CD4-positive, alpha-beta T cell treated with Interleukin-21 for 1 hour (primary cell): Measurements from ENCODE around the gene MRTFA.
"Not testable (repeated sequence)": the region's sequence is repeated elsewhere in the genome, so short reads cannot be mapped to it uniquely, and the experiment has no call there.

Experiments used
- DNase-seq: peaks from one replicate; pipeline ENCODE4 v3.0.0-alpha.2; 2020

MRTFA gene

DNA sequence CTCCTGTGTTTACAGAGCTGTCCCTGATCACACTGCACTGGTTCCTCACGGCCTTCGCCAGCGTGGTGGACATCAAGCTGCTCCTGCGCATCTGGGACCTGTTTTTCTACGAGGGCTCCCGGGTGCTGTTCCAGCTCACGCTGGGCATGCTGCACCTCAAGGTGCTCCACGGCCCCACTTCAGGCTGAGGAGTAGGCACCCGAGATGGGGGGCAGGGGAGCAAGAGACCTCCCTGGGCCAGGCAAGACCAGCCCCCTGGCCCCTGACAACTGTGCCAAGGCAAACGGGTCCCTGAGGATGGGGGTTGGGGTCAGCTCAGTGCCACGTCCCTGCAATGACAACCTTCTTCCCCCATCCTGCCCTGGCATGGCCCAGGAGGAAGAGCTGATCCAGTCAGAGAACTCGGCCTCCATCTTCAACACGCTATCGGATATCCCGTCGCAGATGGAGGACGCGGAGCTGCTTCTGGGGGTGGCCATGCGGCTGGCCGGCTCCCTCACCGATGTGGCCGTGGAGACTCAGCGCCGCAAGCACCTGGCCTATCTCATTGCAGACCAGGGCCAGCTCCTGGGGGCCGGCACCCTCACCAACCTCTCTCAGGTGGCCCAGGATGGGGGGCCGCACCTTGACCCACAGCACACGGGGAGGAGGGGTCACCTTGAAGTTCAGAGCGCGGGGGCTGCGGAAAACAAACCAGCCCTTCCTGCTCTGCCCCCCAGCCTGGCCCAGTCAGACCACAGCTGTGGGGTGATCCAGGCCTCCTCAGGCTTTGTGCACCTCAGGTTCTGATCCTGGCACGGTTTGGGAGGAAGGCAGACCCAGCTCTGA lies 230.2 kb downstream of the MRTFA start:
- DNase-seq: no peak

DNA sequence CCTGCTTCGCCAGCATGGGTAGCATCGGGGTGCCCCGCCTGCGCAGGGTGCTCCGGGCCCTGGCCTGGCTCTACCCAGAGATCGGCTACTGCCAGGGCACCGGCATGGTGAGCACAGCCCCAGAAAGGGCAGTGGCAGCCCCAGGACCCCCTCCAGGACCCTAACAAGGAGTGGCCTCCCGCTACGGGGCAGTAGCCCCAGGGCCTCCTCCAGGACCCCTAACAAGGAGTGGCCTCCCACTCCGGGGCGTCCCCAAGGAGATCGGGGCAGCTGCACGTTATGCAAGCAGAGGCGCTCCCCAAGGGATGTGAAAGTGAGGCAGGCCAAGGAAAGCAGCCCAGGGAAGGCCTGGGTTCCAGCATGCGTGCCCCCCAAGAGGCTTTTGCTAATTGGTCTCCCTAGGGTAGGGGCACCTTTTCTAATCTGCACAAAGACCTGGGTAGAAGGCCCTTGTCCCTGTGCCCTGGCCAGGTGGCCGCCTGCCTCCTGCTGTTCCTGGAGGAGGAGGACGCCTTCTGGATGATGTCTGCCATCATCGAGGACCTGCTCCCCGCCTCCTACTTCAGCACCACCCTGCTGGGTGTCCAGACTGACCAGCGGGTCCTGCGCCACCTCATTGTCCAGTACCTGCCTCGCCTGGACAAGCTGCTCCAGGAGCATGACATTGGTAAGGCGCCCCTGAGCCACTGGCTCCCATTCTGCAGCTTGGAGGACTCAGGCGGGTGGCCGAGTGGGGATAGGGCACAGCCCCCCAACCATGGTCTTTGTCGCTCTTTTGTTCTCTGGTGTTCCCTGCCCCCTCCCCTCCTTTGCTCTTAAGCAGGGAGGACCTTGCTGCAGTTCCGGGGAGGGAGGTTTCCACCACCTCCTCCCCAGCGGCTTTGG lies 231.1 kb downstream of the MRTFA start:
- DNase-seq: no peak

DNA sequence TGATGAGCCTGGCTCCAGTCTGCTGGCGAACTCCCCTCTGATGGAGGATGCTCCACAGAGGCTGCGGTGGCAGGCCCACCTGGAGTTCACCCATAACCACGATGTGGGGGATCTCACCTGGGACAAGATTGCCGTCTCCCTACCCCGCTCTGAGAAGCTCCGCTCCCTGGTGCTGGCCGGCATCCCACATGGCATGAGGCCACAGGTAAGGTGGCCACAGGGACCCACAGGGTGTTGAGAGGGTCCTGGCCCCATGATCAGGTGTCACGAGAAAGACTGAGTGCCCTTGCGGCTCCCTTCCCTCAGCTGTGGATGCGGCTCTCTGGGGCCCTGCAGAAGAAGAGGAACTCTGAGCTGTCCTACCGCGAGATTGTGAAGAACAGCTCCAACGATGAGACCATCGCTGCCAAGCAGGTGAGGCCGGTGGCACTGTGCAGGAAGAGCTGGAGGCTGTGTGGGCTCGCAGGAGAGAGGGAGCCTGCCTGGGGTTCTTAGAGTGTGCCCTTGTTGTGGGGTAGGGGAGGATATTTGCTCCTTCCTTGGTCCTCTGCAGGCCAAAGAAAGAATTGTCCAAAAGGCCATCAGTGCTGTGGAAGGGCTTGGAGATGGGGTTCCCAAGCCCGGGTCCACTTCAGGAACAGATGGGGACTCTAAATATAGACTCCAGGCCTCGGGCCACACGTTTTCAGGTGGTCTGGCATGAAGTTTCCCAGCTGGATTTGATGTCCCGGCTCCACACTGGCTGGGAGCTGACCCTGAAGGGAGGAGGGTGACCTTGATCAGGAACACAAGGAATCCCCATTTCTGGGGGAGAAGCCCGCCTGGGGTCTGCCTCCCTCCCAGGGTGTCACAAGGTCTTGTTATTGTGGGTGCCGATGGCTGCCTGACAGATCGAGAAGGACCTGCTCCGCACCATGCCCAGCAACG lies 232.0 kb downstream of the MRTFA start:
- no peak for DNase-seq

DNA sequence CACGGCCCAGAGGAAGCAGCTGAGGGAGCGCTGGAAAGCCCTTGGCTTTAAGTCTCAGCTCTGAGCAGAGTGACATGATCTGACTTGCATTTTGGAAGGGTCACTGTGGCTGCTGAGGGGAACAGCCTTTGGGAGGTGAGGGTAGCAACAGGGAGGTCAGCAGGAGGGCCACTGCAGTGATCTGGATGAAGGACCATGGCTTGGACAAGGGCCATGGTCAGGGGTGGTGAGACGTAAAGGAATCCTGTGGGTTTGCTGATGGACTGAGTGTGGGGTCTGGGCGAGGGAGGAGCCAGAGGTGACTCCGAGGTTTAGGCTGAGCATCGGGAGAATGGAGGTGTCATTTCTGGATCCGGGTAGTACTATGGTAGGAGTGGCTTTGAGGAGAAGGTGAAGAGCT lies 232.9 kb downstream of the MRTFA start:
- no peak for DNase-seq

DNA sequence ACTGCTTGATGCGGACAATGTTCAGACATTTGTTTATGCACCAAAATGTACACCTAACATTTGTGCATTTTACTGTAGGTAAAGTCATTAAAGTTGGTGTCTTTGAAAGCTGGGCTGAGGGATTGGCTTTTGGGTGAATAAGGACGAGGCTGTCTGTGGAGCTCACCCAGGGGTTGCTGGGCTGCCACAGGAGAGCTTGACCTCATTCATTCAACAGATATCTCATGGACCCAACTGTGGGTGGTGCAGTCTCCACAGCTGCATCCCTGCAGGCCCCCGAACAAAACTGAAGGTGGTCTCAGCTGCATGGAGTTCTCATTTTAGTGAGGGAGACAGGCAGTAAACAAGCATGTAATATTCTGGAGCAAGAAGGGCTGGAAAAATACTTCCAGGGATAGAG lies 233.4 kb downstream of the MRTFA start:
- no peak for DNase-seq

DNA sequence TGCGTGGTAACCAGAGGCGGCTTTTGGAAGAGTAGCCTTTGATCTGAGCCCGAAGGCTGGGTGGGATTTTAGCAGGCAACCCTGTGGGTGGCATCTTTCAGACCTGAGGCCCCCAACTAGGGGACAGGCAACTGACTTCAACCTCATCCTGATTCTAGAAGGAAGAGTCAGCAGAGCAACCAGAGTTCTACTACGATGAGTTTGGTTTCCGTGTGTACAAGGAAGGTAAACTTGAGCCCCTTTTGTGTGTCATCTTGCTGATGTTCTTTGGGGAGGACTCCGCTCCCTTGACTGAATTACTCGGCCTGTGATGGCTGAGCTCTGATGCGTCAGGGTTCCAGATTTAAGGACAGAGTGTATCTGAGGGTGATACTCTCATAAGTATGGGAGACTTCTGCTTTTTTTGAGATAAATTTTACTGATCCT lies 234.5 kb downstream of the MRTFA start:
- no peak for DNase-seq

DNA sequence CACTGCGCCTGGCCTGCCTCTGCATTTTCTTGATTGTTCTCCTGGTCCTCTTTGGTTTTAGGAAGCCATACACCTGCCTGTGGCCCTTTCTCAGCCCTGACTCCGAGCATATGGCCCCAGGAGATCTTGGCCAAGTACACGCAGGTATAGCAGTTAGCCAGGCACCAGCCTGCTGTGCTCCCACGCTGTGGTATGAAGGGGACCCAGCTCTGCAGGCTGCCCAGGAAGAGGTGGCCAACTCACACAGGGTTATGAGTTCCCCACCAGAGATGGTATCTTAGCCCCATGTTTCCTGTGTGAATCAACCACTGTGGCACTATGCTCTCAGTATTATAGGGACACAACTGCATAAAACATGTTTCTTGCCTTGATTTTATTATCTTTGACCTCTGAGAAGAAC lies 235.0 kb downstream of the MRTFA start:
- DNase-seq: peak; percentile 68

DNA sequence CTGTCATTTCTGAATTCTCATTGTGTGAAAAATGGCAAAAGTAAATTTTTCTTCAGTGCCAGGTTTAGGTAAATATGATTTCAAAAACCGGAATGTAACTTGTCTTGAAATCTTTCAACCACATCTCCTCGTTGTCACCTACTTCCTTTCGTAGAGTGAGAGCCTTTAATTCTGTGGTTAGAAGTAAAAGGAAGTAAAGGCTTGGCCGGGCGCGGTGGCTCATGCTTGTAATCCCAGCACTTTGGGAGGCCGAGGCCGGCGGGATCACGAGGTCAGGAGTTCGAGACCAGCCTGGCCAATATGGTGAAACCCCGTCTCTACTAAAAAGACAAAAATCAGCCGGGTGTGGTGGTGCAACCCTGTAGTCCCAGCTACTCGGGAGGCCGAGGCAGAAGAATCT lies 236.4 kb downstream of the MRTFA start:
- peak; percentile 68 for DNase-seq

DNA sequence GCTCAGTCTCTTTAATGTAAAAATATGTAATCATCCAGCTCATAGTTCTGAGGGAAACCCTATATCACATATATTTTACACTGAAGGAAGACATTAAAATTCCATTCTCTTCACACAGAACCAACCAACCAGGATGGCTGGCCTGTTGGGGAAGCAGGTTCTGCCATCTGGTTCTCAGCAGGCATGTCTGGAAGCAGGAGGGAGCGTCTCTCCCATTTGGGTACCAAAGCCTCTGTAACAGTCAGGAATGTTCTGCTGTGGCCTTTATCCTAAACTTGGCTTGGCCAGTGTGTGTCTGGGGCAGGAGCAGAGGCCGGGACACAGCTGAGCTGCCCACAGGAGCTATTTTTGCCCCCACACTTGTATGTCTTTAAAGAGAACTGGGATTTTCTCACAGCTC lies 236.9 kb downstream of the MRTFA start:
- DNase-seq: no peak

DNA sequence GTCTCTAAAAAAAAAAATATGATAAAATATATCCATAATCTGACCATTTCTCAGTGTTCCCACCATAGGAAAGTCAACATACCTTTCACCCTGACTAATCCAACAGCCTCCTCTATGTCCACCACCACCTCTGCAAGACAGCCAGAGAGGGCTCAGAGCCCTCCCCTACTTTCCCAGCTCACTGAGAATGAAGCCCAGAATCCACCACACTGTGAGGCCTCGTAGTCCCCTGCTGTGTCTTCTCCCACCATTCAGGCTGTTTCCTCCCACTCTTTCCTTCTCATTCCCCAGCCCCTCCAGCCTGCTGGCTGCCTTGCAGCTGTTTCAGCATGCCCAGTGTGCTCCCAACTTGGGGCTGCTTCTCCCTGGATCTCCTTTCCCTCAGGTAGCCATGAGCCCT lies 239.1 kb downstream of the MRTFA start:
- DNase-seq: no peak

DNA sequence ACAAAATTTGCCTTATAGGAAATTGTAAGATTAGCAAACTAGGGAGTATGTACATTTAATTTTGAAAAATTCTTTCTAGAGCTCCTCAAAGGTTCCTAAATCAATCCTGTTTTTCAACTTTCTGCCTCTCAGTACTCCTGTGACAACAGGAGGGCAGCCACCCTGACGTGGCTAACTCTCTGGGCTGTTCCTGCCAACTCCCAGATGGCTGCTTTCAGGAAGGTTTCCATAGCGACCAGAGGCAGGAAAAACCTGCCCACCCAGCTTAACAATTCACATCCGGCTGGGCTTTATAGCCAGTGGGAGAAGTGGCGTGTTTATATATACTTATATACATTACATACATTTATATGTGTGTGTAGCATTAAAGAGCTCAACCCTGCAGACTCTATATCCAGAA lies 239.6 kb downstream of the MRTFA start:
- no peak for DNase-seq

DNA sequence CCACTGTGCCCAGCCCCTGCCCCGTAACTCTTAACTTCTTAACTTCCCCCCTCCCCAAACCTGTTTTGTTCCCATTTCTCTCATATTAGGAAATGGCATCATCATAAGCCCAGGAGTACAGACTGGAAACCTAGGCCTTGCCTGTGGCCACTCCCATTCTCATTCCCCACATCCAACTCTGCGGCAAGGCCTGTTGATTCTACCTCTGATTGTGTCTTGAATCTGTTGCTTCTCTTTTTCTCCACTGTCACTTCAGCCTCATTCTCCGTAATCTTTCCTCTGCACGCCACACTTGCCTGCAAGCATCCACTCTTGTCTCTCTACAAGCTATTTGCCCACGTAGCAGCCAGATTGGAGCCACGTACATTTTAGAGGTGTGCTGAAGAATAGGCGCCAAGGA lies 240.9 kb downstream of the MRTFA start:
- no peak for DNase-seq

DNA sequence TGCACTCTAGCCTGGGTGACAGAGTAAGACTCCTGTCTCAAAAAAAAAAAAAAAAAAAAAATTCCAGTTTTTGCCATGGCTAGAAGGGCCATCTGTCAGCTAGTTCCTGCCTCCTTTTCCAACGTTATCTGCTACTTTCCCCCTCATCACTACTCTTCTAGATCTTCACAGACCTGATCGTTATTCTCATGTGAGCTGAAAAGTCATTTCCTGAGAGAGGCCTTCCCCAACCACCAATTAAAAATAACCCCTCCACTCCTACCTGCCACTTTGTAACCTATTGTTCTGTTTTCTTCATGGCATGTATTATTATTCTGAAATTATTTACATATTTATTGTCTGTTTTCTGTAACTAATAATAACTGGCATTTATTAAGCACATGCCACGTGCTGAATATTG lies 241.9 kb downstream of the MRTFA start:
- no peak for DNase-seq

DNA sequence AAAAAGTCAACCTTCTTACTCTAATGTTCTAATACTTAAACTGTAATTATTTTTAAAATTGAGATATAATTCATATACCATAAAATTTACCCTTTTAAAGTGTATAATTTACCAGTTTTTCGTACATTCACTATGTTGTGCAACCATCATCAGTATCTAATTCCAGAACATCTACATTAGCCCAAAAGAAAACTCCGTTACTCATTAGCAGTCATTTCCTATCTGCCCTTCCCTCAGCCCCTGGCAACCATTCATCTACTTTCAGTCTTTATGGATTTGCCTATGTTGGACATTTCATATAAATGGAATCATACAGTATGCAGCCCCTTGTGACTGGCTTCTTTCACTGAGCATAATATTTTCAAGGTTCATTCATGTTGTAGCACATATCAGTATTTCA lies 243.9 kb downstream of the MRTFA start:
- DNase-seq: no peak

DNA sequence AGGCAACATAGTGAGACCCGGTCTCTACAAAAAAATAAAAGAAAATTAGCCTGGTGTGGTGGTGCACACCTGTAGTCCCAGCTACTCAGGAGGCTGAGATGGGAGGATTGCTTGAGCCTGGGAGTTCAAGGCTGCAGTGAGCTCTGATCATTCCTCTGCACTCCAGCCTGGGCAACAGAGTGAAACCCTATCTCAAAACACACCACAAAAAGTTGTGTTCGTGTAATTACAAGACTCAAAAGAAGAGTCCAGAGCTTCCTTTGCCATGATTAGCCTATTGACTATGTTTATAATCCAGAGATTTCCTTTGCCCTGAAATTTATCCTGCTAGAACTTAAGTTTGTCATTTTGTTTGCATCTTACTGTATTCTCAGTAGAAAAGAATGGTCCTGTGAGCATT lies 245.1 kb downstream of the MRTFA start:
- DNase-seq: no peak

DNA sequence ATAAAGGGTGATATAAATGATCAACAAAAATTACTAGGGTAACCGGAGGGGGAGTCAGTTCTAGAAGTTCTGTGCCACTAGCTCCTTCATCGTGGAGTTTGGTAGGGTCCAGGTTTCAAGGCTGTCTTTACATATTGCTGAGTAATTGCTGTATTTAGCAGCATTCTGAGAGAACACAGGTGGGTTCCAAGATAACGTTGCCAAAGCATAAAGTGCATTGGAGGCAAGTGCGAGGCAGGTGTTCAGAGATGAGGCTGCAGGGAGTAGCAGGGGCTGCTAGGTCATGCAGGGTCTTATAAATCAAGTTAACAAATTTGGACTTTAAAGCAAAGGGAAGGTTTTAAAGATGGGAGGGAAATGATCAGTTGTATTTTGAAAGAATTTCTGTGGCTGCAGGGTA lies 248.3 kb downstream of the MRTFA start:
- DNase-seq: no peak

DNA sequence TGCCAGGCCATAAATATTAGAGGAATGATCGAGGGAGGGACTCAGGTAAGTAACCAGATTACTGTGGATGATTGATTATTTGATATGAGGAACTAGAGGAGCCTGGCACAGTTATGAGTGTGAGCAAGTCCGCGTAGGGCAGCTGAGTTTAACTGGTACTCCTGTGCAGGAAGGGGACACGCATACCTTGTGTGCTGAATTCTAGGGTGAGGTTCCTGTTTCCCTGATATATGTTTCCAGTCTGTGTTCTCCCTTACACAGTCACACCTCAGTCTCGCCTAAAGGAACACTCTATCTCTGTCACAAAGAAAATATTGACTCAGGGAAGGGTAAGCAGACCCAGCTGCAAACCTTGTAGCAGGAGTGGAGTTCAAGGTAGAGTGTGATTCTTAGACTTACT lies 248.8 kb downstream of the MRTFA start:
- DNase-seq: no peak

DNA sequence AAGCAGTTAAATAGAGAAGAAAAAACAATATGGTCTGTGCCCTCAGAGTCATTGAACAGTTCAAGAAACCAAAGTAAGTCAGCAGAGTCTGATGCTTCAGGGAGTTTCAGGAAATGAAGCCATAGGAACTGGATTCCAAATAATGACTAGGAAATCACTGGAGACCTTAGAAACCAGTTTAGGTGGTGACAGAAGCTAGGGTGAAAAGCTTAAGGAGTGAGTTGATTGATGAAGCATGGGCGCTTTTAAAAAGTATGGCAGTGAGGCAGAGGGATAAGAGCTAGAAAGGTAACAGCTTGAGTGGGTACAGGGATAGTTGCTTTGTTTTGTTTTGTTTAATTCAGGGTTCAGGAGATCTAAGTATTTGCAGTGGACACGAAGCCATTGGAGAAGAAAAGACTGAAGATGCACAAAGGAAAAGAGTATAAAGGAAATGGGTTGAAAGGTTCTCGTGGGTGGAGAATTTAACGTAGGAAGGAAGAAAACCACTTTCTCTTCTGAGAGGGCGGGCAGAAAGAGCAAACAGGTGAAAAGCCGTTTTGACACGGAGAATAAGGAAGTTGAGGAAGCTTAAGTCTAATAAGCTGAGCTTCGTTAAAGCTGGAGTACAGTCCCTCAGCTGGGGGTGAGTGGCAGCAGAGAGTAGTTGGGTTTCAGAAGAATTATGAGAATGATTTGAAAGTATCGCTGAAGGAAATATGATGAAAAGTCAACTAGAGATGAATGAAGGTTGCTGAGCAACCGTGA lies 251.3 kb downstream of the MRTFA start:
- DNase-seq: peak; percentile 55

DNA sequence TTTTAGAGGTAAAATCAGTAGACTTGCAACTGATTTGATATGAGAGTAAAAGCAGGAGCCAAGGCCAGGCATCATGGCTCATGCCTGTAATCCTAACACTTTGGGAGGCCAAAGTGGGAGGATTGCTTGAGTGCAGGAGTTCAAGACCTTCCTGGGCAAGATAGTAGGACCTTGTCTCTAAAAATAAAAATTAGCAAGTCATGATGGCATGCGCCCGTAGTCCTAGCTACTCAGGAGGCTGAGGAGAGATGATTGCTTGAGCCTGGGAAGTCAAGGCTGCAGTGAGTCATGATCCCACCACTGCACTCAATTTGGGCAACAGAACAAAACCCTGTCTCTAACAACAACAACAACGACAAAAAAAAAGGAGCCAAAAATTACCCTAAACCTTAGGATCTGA lies 252.6 kb downstream of the MRTFA start:
- no peak for DNase-seq

DNA sequence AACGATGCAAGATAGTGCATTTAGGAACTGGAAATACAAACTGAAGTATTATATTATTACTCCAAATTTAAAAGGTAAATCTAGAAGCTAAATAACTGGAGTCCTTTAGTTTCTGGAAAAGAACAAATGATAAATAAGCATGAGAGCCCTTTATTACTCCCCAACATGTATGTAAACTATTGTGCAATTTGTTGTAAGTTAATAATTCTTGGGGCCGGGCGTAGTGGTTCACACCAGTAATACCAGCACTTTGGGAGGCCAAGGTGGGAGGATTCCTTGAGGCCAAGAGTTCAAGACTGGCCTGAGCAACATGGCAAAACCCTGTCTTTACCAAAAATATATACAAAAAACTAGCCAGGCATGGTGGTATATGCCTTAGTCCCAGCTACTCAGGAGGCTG lies 255.1 kb downstream of the MRTFA start:
- no peak for DNase-seq

DNA sequence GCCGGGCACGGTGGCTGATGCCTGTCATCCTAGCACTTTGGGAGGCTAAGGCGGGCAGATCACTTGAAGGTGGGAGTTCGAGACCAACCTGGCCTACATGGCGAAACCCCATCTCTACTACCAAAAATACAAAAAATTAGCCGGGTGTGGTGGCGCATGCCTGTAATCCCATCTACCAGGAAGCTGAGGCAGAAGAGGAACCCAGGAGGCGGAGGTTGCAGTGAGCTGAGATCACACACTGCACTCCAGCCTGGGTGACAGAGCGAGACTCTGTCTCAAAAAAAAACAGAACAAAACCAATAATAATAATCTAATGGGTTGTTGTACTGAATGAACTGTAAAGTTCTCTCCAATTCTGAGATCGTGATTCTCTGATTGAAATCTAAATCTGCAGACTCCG lies 258.1 kb downstream of the MRTFA start:
- not testable (repeated sequence) for DNase-seq

DNA sequence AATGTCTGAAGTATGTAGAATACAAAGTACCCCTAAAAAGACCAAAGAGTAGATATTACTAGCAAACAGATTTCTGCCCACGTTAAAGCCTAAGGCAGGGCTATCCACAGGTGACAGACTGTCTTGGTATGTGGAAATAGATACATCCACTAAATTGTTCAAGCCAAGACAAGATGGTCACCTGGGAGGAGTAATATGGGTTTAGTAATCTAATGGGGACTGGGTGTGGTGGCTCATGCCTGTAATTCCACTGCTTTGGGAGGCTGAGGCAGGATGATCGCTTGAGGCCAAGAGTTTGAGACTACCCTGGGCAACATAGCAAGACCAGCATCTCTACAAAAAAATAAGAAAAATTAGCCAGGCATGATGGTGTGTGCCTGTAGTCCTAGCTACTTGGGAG lies 258.6 kb downstream of the MRTFA start:
- no peak for DNase-seq
